D721Med (cell line): ENCODE measurements around the gene NSD1.
"Not testable (repeated sequence)": the region's sequence is repeated elsewhere in the genome, so short reads cannot be mapped to it uniquely, and the experiment has no call there.

Source experiments
- DNase-seq: peaks from one replicate; pipeline ENCODE4 v3.0.0; 2011; ENCODE audit warnings: low spot score; ENCODE audit not compliant: insufficient read length
- FAIRE-seq: peaks from 2 replicates; lab custom pipeline; 2011; peaks lifted over from hg19 to GRCh38; lab: Jason Lieb, UNC
- CTCF ChIP-seq: IDR thresholded peaks from 2 replicates; pipeline ENCODE4 v1.5.1; 2012; ENCODE audit warnings: mild to moderate bottlenecking, control low read depth; ENCODE audit not compliant: insufficient read depth; ENCODE audit errors: missing control alignments

Gene NSD1

DNA sequence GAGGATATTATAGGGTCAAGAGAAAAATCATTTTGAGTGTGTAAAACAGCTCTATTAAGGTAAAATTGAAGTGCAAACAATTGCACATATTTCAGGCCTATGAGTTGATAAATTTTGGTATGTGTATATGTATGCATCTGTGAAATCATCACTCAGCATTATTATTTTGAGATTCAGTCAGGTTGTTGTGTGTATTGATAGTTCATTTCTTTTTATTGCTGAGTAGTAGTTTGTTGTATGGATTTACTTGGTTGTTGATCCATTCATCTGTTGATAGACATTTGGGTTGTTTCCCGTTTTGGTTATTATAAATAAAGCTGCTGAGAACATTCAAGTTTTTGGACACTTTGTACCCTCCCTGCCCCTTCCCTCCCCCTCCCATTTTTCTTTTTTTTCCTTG lies 119.7 kb downstream of the NSD1 start:
- peak; percentile 21 for FAIRE-seq
- no peak for DNase-seq
- no peak for TF ChIP-seq CTCF

GRCh38 chr5:177256296-177256695 lies 122.7 kb downstream of the NSD1 start:
- DNase-seq (no peak), FAIRE-seq (no peak)
- TF ChIP-seq CTCF, result no peak

GRCh38 chr5:177258711-177259110 lies 125.1 kb downstream of the NSD1 start:
- DNase-seq, FAIRE-seq: not testable (repeated sequence)

GRCh38 chr5:177260961-177261360 lies 127.4 kb downstream of the NSD1 start:
- DNase-seq (no peak), FAIRE-seq (no peak)
- TF ChIP-seq CTCF, result no peak

DNA sequence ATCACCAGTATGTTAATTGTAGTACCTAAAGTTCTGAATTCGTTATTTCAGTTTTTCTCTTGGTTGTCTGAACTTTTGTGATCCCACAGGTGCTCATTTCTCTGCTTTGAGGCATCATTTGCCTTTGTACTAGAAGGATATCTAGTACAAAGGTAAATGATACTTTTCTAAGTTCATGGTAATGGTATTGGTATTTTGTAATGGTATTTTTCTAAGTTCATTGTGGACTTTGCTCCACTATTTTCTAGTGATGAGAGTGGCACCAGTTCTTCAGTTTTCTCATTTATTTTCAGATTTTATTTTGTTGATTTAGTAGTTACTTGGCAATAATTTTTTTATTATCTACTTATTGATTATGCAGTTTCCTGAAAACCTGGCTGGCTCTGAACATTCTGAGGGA lies 127.9 kb downstream of the NSD1 start:
- DNase-seq (no peak), FAIRE-seq (no peak)
- no peak for TF ChIP-seq CTCF

DNA sequence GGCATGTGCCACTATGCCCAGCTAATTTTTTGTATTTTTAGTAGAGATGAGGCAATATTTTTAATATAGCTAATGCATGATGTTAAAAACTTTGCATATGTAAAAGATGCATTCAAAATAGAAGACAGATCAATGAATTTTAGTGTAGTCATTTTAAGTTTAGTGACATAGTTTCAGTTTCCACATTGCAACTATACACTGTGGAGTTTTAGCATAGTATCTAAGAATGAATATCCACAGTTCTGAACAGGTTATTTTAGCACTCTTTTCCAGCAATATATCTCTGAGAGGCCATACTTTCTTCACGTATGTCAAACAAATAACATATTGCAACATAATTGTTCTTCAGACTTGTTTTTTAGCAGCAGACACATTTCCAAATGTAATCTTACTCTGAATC lies 130.6 kb downstream of the NSD1 start:
- DNase-seq, result no peak
- no peak for TF ChIP-seq CTCF
- FAIRE-seq, result no peak

- no peak for FAIRE-seq
- DNase-seq, result no peak
- no peak for TF ChIP-seq CTCF
Measured at GRCh38 chr5:177265395-177265794, 131.8 kb downstream of the NSD1 start.
